HepG2 (cell line): ENCODE measurements around the gene POLG2. TPM values are rescaled to one million over a fixed set of nuclear protein-coding genes. Genes with fewer than 3 reads are reported as not detected.

ENCODE experiments used
- CENPT ChIP-seq: sonication (generic); formaldehyde crosslinking; IDR thresholded peaks from 2 replicates; pipeline ENCODE4 v1.8.0; 2022; ENCODE audit warnings: low read depth, mild to moderate bottlenecking, moderate library complexity, missing genetic modification reagents
- DNMT3B ChIP-seq: conservative IDR thresholded peaks from 2 replicates; pipeline ENCODE4 v1.6.1; 2016; ENCODE audit warnings: missing biosample characterization, control low read depth
- GABPB1 ChIP-seq: IDR thresholded peaks from 2 replicates; pipeline ENCODE4 v1.6.1; 2016; ENCODE audit warnings: mild to moderate bottlenecking, missing genetic modification reagents, moderate library complexity, missing compliant biosample characterization
- HMGXB4 ChIP-seq, 2 experiments: sonication (generic) in 1 of 2; formaldehyde crosslinking in 1 of 2; IDR thresholded peaks; 2 replicates each; pipeline versions ENCODE4 v1.4.0 to v1.6.1; 2018 to 2020; ENCODE audit warnings: missing genetic modification reagents in 2 of 2, borderline replicate concordance in 1 of 2, low read depth in 1 of 2, mild to moderate bottlenecking in 1 of 2, missing biosample characterization in 1 of 2
- HNF4G ChIP-seq, 2 experiments: sonication (generic) in 1 of 2; formaldehyde crosslinking in 1 of 2; IDR thresholded peaks; 2 replicates each; pipeline versions ENCODE4 v1.4.0 to v1.6.1; 2011 to 2020; ENCODE audit warnings: borderline replicate concordance in 2 of 2, low read depth in 2 of 2, mild to moderate bottlenecking in 2 of 2, low read length in 1 of 2, missing genetic modification reagents in 1 of 2, moderate library complexity in 1 of 2
- IKZF1 ChIP-seq: fragments of 450-650 bp; IDR thresholded peaks from 2 replicates; pipeline ENCODE4 v1.7.1; 2016
- MBD4 ChIP-seq: IDR thresholded peaks from 2 replicates; pipeline ENCODE4 v1.6.1; 2012; ENCODE audit warnings: low read length, inconsistent platforms, borderline replicate concordance
- MTA1 ChIP-seq: sonication (generic); formaldehyde crosslinking; IDR thresholded peaks from 2 replicates; pipeline ENCODE4 v1.4.0; 2020; ENCODE audit warnings: missing genetic modification reagents, mild to moderate bottlenecking, borderline replicate concordance
- PHF20 ChIP-seq: sonication (generic); formaldehyde crosslinking; IDR thresholded peaks from 2 replicates; pipeline ENCODE4 v1.5.0; 2020; ENCODE audit warnings: mild to moderate bottlenecking, missing genetic modification reagents
- RCOR2 ChIP-seq: IDR thresholded peaks from 2 replicates; pipeline ENCODE4 v1.6.1; 2016; ENCODE audit warnings: missing biosample characterization, missing genetic modification reagents
- RELA ChIP-seq: sonication (generic); formaldehyde crosslinking; IDR thresholded peaks from 2 replicates; pipeline ENCODE4 v1.4.0; 2020; ENCODE audit warnings: missing genetic modification reagents
- U2AF2 ChIP-seq: fragments of 200-400 bp; formaldehyde crosslinking; IDR thresholded peaks from 2 replicates; pipeline ENCODE4 v1.6.1; 2017; ENCODE audit warnings: low read depth, mild to moderate bottlenecking, low read length
- ZNF10 ChIP-seq: sonication (generic); formaldehyde crosslinking; IDR thresholded peaks from 2 replicates; pipeline ENCODE4 v1.4.0; 2020; ENCODE audit warnings: mild to moderate bottlenecking, low read depth, missing genetic modification reagents, borderline replicate concordance
- ZNF557 ChIP-seq: sonication (generic); formaldehyde crosslinking; IDR thresholded peaks from 2 replicates; pipeline ENCODE4 v1.4.0; 2020; ENCODE audit warnings: missing genetic modification reagents
- ZSCAN22 ChIP-seq: sonication (generic); formaldehyde crosslinking; IDR thresholded peaks from 2 replicates; pipeline ENCODE4 v1.4.0; 2020; ENCODE audit warnings: mild to moderate bottlenecking, missing genetic modification reagents
- polyA plus RNA-seq, 8 experiments: library from polyadenylated mRNA; depleted of rRNA in 3 of 8; stranded (reverse) in 7 of 8; unstranded in 1 of 8; fragments of >200 nt; fragmentation: Illumina TruSeq in 4 of 8; extraction: Trizol in 4 of 8; gene quantifications; 2 replicates each; pipeline versions ENCODE4 v1.2.1 to v1.2.3, GENCODE V29; 2011 to 2016; ENCODE audit warnings: low read depth in 4 of 8, missing spikeins in 1 of 8, mixed read lengths in 1 of 8; ENCODE audit not compliant: insufficient read depth in 1 of 8
- total RNA-seq, 5 experiments: library from RNA; depleted of rRNA; stranded (reverse); fragments of >200 nt; fragmentation: Illumina TruSeq; extraction: Trizol; gene quantifications; 2 replicates each; pipeline ENCODE4 v1.2.3, GENCODE V29; 2016; ENCODE audit warnings: low read depth in 1 of 5
- TF ChIP-seq, protein P1 (sequence below): sonication (generic); formaldehyde crosslinking; IDR thresholded peaks from 2 replicates; pipeline ENCODE4 v1.5.0; 2020; ENCODE audit warnings: mild to moderate bottlenecking, missing genetic modification reagents
- TF ChIP-seq, protein P2 (sequence below): sonication (generic); formaldehyde crosslinking; IDR thresholded peaks from 2 replicates; pipeline ENCODE4 v1.4.0; 2020; ENCODE audit warnings: mild to moderate bottlenecking, missing genetic modification reagents
- TF ChIP-seq, protein P3 (sequence below): sonication (generic); formaldehyde crosslinking; IDR thresholded peaks from 2 replicates; pipeline ENCODE4 v1.5.1; 2020; ENCODE audit warnings: missing genetic modification reagents, mild to moderate bottlenecking, borderline replicate concordance

Gene POLG2
- total and polyA plus RNA-seq, 2 of the 13 experiments (the other 11 are each of a cell fraction or from before 2014, with no cell fraction given), result 21.1 to 25.5 TPM

- no peak for TF ChIP-seq RCOR2 (CRISPR knock-in tag)
- TF ChIP-seq, protein P1, sequence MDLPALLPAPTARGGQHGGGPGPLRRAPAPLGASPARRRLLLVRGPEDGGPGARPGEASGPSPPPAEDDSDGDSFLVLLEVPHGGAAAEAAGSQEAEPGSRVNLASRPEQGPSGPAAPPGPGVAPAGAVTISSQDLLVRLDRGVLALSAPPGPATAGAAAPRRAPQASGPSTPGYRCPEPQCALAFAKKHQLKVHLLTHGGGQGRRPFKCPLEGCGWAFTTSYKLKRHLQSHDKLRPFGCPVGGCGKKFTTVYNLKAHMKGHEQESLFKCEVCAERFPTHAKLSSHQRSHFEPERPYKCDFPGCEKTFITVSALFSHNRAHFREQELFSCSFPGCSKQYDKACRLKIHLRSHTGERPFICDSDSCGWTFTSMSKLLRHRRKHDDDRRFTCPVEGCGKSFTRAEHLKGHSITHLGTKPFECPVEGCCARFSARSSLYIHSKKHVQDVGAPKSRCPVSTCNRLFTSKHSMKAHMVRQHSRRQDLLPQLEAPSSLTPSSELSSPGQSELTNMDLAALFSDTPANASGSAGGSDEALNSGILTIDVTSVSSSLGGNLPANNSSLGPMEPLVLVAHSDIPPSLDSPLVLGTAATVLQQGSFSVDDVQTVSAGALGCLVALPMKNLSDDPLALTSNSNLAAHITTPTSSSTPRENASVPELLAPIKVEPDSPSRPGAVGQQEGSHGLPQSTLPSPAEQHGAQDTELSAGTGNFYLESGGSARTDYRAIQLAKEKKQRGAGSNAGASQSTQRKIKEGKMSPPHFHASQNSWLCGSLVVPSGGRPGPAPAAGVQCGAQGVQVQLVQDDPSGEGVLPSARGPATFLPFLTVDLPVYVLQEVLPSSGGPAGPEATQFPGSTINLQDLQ (CRISPR knock-in tag), result peak; percentile 83; the same call in 1 of the 2 replicates
- peak; percentile 98 for TF ChIP-seq GABPB1 (CRISPR knock-in tag)
- TF ChIP-seq ZNF10 (CRISPR knock-in tag), result no peak
- TF ChIP-seq ZNF557 (CRISPR knock-in tag), result peak; percentile 67
- TF ChIP-seq MTA1 (CRISPR knock-in tag), result peak; percentile 36; the same call in 1 of the 2 replicates
- no peak for TF ChIP-seq HNF4G (IDR thresholded peaks at IDR 0.05; ENCODE audit: borderline replicate concordance, low read depth, low read length)
- peak; percentile 63; the same call in 1 of the 2 replicates for TF ChIP-seq HNF4G (CRISPR knock-in tag; IDR thresholded peaks at IDR 0.05; ENCODE audit: borderline replicate concordance, low read depth)
- TF ChIP-seq DNMT3B (CRISPR knock-in tag), result no peak
- TF ChIP-seq MBD4, result no peak; the same call in 1 of the 2 replicates
- TF ChIP-seq PHF20, result peak; percentile 82
- no peak for TF ChIP-seq IKZF1
- peak; percentile 86; the same call in 1 of the 2 replicates for TF ChIP-seq CENPT
- TF ChIP-seq RELA (CRISPR knock-in tag), result no peak; the same call in 1 of the 2 replicates
- no peak for TF ChIP-seq ZSCAN22 (CRISPR knock-in tag)
- TF ChIP-seq, protein P2, sequence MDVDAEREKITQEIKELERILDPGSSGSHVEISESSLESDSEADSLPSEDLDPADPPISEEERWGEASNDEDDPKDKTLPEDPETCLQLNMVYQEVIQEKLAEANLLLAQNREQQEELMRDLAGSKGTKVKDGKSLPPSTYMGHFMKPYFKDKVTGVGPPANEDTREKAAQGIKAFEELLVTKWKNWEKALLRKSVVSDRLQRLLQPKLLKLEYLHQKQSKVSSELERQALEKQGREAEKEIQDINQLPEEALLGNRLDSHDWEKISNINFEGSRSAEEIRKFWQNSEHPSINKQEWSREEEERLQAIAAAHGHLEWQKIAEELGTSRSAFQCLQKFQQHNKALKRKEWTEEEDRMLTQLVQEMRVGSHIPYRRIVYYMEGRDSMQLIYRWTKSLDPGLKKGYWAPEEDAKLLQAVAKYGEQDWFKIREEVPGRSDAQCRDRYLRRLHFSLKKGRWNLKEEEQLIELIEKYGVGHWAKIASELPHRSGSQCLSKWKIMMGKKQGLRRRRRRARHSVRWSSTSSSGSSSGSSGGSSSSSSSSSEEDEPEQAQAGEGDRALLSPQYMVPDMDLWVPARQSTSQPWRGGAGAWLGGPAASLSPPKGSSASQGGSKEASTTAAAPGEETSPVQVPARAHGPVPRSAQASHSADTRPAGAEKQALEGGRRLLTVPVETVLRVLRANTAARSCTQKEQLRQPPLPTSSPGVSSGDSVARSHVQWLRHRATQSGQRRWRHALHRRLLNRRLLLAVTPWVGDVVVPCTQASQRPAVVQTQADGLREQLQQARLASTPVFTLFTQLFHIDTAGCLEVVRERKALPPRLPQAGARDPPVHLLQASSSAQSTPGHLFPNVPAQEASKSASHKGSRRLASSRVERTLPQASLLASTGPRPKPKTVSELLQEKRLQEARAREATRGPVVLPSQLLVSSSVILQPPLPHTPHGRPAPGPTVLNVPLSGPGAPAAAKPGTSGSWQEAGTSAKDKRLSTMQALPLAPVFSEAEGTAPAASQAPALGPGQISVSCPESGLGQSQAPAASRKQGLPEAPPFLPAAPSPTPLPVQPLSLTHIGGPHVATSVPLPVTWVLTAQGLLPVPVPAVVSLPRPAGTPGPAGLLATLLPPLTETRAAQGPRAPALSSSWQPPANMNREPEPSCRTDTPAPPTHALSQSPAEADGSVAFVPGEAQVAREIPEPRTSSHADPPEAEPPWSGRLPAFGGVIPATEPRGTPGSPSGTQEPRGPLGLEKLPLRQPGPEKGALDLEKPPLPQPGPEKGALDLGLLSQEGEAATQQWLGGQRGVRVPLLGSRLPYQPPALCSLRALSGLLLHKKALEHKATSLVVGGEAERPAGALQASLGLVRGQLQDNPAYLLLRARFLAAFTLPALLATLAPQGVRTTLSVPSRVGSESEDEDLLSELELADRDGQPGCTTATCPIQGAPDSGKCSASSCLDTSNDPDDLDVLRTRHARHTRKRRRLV (CRISPR knock-in tag), result peak; percentile 95
- TF ChIP-seq U2AF2, result no peak
- TF ChIP-seq, protein P3, sequence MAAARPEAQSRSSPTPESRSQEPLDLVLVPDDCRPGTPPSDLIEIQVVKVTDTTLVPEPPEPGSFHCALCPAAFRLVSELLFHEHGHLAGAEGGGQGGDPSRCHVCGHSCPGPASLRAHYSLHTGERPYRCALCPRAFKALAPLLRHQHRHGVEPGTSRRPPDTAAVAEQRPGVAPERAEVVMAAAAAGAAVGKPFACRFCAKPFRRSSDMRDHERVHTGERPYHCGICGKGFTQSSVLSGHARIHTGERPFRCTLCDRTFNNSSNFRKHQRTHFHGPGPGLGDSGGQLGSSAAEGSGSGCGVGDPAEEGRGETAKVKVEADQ (CRISPR knock-in tag), result no peak
- TF ChIP-seq HMGXB4 (CRISPR knock-in tag; IDR thresholded peaks at IDR 0.05; ENCODE audit: borderline replicate concordance in 1 of 2, low read depth in 1 of 2), result peak; percentile 81 to 93
Observed at GRCh38 chr17:64496786-64497564, at the start of gene POLG2 (continued).
